Ovary (tissue), 3 donors: ENCODE measurements around the gene HDLBP.

ENCODE experiments used
- CTCF ChIP-seq, 3 donors: fragments of 450-650 bp in 2 of 3; fragments of 200-600 bp in 1 of 3; IDR thresholded peaks; one replicate each; pipeline versions ENCODE4 v1.5.1 to v1.8.0; 2016 to 2022; ENCODE audit warnings: antibody characterized with exemption in 3 of 3, mild to moderate bottlenecking in 1 of 3
- EP300 ChIP-seq: sonication (generic); formaldehyde crosslinking; IDR thresholded peaks from one replicate; pipeline ENCODE4 v1.6.1; 2017; ENCODE audit warnings: antibody characterized with exemption
- donor health status: DM: no; HTN: no; CAD: no.

- TF ChIP-seq CTCF (IDR thresholded peaks at IDR 0.05), result no peak
- TF ChIP-seq EP300, result no peak
Measured at GRCh38 chr2:241351640-241352031, 36.2 kb upstream of the HDLBP start.
